Measurements from ENCODE around the gene RASAL2.

DNA sequence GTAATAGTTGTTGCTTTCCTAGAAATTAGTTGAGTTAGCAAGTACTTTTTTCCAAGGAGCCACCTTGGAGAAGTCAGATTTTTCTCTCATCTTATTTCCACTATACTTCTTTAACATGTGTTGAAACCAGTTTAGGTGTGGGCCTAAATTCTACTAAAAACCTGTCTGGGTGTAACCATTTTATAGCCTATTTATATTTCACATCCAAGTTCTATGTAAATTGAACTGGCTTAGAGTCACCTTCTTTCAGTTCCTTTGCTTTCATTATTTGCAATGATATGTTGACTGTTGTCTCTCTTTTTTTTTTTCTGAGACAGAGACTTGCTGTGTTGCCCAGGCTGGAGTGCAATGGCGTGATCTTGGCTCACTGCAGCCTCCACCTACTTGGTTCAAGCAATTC lies 207.2 kb downstream of the RASAL2 start:
- TF ChIP-seq, protein P1, sequence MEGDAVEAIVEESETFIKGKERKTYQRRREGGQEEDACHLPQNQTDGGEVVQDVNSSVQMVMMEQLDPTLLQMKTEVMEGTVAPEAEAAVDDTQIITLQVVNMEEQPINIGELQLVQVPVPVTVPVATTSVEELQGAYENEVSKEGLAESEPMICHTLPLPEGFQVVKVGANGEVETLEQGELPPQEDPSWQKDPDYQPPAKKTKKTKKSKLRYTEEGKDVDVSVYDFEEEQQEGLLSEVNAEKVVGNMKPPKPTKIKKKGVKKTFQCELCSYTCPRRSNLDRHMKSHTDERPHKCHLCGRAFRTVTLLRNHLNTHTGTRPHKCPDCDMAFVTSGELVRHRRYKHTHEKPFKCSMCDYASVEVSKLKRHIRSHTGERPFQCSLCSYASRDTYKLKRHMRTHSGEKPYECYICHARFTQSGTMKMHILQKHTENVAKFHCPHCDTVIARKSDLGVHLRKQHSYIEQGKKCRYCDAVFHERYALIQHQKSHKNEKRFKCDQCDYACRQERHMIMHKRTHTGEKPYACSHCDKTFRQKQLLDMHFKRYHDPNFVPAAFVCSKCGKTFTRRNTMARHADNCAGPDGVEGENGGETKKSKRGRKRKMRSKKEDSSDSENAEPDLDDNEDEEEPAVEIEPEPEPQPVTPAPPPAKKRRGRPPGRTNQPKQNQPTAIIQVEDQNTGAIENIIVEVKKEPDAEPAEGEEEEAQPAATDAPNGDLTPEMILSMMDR (IDR thresholded peaks at IDR 0.05; ENCODE audit: insufficient read depth, low read depth, low read length): no peak
- no peak for TF ChIP-seq EZH2 (IDR thresholded peaks at IDR 0.05; ENCODE audit: insufficient read depth, low read length)
